ENCODE results near the gene SLC7A5.
A peak's percentile ranks its signal among the peaks of the same experiment; 100 is the strongest.

Gene SLC7A5

DNA sequence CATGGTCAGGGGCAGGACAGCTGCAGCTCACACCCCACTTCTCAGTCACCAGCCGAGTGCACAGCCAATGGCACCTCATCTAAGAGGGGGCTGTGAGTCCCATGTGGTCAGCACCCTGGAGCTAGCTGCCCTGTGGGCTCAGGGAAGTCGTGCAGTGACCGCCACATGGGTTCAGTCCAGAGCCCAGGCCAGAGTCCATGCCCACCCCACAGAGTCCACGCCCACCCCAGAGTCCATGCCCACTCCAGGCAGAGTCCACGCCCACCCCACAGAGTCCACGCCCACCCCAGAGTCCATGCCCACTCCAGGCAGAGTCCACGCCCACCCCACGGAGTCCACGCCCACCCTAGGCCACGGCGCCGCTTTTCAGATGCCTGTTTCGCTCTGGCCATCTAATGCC, 24.1 kb downstream of the SLC7A5 start:
- DNase-seq = no peak

DNA sequence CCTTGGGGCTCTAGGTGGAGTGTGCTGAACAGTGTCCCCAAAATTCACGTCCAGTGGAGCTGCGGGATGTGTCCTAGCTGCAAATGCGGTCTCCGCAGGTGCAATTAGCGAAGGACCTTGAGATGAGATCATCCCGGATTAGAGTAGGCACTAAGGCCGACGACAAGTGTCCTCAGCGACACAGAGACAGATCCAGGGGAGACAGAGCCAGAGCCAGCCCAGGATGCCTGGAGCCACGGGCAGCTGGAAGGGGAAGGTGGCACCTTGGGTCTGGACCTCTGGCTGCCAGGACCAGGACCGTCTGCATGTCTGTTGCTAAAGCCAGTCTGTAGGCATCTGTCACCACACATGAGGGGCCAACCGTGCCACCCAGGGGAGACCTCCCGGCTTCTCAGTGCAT, 24.5 kb downstream of the SLC7A5 start:
- no peak for DNase-seq

DNA sequence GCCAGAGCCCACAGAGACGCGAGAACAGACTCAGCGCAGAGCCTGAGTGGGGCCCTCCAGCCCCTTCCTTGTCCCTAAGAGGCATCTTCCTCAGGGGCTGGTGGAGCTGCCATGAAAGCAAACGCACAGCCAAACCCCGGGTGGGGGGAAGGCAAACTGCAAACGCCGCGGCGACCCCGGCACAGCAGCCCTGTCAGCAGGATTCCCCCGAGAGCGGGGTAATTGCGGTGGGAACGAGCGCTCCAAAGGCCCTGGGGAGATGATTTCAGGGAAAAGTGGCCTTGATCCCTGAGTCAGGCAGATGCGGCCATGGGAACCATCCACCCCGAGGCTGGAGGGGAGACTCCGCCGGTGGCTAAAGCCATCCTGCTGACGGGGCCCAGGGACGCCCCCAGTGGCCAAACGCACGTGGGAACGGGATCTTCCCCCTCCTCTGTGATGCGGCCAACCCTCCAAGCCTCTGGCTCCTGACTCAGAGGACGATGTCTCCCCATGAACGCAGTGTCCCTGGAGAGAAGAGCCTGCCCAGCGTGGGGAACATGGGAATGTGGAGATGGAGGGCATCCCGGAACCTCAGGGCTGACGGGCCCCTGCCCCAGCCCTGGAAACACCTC, 25.1 kb downstream of the SLC7A5 start:
- DNase-seq = no peak

DNA sequence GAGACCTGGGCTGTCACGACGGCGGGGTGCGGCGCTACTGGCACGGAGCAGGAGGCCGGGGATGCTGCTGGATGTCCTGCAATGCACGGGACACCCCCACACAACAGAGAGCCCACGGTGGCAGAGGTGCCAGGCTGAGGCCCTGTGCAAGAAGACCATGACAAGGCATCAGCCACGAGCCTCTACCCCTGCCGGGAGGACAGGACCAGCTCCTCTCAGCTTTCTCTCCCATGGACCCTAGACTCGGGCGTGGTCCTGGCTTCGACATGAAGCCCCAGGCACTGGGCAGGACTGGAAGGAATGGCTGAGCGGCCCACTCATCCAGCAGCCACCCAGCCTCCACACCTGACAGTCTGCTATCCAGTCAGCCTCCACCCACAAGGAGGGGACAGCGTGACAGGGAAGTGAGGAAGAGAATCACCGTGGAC, 25.6 kb downstream of the SLC7A5 start:
- no peak for DNase-seq

DNA sequence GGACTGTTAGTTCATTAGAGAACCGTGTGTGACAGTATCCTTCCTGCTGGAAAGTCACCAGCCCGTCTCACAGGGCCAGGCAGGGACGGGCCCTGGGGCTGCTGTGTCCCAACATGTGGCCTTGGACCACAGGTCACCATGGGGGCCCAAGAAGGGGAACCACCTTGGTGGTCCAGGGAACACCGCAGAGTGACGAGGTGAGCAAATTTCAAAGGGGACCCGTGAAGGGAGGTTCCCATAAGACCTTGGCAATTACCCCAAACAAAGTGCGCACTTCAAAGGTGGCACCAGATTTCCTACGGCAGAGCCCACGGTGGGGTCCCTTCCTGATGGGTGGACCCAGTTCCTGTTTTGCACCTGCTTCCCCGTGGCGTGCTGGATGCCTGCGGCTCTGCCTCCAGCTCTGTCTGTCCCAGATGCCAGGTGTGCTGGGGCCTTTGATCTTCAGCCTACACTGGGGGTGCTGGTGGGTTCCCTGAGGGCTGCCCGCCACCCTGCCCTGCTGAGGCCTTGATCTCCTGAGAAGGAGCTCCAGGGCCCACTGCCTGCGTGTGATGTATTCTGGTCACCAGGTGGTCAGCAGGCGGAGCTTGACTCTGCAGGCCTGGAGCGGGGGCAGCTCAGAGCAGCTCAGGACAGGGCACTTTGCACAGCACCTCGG, 27.0 kb downstream of the SLC7A5 start:
- no peak for DNase-seq

DNA sequence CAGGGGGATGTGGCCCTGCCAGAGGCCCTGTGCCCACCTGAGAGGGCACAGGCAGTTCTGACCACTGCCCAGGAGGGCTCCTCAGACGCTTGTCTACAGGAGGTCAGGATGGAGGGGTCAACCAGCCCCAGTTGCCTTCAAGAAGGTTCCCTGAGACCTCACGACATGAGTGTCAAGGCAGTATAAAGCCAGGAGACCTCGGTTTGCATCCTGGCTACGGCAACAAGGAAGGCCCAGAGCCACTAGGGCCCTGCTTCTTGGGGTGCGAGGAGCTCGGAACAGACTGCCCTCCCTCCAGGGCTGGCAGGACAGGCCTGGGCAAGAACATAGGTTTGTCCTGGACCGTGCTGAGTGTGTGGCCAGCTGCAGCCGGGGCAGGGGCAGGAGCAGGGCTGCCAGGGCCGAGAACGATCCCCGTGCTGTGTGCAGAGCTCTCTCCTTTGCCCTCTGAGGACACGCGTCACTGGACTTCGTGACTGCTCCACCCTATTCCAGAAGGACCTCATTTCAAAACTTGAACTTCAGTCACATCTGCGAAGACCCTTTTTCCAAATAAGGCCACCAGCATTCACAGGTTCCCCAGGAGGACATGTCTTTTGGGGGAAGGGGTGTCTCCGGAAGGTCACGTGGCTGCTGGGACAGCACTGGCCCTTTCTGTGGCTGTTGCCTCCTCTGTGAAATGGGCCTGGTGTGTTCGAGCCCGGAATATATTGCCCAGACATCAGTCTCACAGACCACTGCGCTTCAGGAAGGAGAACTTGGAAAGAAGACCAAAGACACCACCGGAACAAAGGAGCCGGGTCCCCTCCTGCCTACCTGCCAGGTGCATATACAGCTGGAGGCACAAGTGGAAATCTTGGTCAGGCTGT, 27.7 kb downstream of the SLC7A5 start:
- no peak for DNase-seq

DNA sequence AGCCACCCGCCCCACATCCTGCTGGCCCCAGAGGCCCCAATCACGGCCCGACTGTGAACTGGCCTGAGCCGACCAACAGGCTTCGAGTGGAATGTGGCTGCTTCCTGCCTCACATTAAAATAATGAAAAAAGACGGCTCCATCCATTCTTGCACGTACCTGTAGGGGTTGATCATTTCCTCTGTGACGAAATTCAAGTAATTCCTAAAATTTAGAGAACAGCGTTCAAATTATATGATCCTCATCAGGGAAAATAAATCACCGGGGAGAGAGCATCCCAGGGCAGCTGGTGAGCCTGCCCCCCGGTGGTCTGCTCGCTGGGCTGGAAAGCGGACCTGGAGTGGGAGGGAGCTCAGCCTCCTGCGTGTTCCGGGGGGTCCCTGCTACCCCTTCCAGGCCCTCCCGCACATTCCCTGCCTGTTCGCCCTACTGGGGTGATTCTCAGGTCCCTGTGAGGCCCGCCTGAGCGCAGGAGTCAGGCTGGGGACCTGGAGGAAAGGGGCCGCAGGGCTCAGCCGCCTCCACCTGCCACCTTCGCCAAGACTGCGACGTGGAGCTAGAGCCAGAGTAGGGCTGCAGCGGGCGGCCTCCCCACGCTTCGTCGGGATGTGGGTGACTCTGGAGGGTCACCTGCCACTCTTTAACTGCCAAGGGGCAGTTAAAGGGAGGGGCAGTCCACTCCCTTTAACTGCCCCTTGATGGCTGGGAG, 28.9 kb downstream of the SLC7A5 start:
- no peak for DNase-seq

DNA sequence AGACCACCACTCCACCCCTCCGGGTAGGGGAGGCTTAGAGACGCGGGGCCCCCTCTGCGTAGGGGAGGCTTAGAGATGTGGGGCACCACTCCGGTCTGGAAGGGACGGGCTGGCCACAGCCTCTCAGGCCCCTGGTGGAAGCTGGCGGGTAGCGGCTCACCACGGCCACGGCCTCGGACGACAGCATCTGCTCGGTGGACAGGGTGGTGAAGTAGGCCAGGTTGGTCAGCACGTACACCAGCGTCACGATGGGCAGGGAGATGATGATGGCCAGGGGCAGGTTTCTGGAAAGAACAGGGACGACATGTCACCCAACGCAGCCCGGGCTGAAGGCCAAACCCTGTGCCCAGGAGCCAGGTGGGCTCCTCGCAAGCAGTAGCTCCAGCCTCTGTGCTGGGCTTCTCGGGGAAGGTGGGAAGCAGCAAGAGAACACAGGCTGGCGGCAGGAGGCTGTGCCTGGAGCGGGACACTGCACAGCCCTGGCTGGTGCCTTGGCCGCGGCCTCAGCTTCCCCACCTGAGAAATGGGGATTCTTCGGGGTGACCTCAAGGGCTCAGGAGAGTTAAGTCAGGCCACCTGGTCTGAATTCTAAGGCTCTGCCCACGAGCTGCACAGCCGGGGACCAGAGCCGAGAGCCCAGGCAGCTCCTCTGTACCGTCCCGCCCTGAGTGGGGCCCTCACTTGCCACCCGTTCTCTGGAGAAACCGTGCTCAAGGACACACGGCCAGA, 29.6 kb downstream of the SLC7A5 start:
- DNase-seq = no peak

DNA sequence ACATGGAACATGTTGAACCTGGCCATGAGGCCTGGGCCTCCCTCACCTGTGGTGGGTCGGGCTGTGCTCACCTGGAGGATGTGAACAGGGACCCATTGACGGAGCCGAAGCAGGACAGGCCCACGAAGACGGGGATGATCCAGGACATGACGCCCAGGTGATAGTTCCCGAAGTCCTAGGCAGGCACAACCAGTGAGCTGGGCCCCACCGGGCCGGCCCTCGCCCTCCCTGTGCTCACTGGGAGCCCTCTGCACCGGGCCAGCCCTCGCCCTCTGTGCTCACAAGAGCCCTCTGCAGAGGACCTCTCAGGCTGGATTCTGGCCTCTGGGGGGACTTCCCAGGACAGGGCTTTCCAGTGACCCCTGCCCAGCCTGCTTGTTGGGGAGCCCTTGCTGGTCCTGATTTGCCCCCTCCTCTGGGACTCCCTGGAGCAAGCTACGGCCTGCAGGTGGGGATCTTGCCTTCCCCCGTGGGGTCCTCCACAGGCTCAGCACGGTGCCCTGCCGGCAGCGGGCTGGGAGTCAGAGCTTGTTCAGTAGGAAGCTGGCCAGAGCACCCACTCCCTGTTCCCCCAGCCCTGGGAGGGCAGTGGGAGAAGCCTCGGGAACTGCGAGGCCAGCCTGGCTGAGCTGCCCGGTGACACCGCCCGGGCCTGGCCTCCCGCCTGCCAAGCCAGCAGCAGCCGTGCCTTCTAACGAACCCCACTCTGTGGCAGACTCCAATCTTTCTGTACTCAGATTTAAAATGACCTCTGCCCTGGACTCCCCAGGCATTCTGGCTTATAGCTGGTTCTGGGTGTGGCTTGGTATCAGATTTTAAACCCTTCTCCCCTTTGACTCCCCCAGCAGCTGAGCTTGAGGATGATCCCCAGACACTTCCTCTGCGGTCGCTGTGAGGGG, 30.4 kb downstream of the SLC7A5 start:
- DNase-seq = no peak

DNA sequence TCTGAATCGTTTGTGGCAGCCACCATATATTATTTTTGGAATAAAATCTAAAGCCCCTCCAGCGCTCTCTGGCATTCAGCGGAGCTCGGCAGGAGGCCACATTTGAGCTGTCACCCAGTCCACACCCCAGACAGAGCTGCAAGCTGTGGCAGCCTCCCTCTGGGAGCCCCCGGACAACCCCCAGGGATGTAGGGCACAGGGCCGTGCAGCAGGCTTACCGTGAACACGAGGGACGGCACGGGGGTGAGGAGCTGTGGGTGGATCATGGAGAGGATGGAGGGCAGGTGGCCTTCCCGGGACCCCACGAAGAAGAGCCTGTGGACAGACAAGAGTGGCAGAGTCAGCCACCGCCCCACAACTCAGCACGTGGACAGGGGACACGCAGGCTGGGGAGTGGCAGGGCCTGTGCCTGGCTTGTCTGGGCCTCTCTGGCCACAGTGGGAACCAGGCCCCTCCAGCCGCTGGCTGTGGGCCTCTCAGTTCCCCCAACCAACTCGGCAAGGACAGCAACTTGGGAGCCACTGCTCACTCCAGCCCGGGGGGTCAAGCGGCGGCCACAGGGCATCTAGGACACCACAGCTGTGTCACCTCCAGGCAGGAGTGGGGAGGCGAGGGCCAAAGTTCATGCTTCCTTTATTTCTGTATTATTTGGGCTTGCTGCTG, 31.5 kb downstream of the SLC7A5 start:
- no peak for DNase-seq

DNA sequence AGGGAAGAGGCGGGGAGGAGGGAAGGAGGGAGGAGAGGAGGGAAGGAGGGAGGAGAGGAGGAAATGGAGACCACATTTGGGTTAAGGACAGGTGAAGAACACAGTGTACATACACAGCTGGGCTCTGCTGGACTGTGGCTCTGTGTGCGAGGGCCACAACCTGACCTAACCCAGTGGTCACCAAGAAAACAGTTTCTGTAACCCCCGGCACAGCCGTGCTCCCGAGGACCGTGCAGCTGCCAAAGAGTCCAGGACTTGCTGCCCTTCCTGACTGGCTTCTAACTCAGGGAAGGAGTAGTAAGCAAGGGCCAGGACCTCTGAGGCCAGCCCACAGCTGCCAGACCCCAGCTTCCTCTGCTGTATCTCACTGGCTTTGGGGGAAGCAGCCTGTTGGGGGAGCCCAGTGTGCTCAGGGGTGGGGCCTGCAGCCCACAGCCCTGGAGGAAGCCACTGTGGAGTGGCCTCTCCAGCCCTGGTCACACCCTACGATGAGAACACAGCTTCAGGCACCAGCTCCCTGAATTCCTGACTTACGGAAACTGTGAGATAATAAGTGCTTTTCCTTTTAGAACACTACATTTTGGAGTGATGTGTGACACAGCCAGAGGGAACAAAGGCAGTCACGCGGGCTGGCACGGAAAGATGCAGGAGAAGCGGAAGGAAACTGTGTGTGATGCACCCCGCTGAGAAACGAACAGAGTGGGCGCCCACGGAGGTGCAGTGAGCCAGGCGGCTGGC, 32.3 kb downstream of the SLC7A5 start:
- DNase-seq = no peak

DNA sequence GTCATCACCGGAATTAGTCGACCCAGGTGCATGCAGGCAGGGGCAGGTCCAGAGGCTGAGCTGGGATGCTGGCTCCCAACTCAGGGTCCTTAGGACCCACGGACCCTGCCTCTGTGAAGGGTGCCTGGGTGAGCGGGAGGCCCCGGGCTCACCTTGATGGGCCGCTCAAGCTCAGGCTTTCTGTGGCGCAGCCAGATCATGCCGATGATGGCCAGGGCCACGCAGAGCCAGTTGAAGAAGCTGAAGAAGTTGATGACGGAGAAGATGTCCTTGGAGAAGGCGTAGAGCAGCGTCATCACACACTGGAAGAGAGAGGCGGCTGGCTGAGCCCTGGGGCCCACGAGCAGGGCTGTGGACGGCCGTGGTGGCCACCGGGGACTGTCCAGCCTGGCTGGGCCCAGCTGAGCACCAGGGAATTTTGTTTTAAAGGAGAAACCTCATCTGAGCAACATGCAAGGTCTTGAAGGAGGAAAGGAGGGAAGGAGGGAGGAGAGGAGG, 32.9 kb downstream of the SLC7A5 start:
- DNase-seq = no peak

DNA sequence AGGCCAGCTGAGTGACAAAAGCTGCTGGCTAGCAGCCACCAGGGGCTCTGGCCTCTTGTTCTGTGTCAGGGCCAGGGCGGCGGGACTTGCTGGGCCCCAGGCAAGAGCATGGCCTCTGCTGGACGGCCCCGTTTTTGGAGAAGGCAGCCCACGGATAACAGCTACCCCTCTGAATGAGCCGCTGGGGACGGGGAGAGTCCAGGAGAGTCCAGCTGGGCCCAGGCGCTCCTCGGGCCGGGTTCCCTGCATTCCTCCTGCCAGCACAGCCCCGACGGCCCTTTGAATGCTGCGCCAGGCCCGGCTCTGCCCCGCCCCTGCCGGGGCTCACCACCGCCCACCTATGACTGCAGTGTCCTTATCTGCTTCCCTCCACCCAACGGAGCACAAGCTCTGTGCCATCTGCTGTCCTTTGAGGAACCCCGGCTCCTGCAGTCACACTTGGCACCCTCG, 33.4 kb downstream of the SLC7A5 start:
- DNase-seq = no peak

DNA sequence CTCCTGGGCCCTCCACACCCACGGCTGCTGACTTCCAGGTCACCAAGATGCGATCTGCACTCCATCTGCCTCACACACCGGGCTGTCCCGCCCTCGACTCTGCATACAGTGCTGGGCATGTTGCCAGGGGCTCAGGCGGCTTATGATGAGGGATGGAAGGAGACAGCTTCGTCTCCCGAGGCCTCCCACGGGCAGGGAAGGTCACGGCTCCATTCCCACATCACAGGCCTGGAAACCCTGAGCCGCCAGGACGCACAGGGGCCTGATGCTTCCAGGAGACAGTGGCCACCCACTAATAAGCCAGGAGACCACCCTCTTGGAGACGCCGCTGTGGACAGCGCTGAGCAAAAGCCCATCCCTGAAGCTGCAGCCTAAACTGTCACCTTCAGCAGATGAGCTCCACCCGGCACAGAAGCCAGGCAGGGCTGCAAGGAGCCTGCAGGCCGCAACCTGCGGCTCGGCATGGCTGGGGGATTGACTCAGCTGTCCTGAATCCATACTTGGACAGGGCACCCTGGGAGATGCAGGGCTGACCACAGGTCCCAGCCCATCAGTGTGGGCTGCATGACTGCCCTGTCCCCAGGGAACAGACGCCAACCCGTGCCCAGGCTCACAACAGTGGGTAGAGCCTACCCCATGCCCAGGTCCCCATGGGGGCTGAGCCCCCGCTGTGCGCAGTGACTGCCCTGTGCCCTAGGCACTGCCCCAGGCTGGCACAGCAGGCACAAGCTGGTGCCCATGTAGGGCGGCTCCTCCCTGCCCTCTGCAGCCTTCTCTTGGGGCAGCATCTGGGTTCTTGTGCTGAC, 34.4 kb downstream of the SLC7A5 start:
- no peak for DNase-seq

DNA sequence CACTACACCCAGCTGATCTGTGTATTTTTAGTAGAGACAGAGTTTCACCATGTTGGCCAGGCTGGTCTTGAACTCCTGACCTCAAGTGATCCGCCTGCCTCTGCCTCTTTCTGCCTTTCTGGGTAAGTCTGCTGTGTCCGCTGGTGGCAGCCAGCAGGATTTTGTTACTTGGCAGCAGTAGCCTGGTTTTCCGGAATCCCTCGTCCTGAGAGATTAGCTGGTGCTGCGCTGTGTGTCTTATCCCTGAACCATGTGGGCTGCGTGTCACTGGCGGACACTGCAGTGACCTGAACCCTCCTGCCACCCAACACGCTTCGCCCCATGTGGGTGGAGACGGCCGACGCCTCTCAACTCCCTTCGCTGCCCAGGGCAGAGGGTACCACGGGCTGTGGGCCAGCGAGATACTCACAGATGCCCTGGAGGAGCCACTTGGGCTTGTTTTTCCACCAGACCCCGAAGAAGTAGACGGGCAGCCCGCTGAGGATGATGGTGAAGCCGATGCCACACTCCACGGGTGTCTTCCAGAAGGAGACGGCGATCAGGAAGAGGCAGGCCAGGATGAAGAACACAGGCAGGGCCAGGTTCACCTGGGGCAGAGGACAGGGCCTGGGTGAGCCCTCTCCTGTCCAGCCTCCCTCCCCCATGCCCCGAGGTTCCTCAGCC, 35.2 kb downstream of the SLC7A5 start:
- no peak for DNase-seq

DNA sequence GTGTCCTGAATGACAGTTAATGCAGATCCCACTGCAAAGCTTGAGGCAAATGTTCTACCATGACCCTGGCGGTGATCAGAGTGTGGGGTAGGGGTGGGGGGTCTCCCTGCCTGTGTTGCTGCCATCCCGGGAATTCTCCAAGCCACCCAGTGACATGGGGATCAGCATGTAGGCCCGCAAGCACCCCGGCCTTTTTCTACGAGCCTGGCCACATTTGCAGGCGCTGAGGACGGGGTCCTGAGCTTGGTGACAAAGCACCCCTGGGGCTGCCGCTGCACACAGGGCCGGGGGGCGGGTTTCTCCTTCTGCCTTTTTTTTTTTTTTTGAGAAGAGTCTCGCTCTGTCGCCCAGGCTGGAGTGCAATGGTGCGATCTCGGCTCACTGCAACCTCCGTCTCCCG, 35.8 kb downstream of the SLC7A5 start:
- no peak for DNase-seq

DNA sequence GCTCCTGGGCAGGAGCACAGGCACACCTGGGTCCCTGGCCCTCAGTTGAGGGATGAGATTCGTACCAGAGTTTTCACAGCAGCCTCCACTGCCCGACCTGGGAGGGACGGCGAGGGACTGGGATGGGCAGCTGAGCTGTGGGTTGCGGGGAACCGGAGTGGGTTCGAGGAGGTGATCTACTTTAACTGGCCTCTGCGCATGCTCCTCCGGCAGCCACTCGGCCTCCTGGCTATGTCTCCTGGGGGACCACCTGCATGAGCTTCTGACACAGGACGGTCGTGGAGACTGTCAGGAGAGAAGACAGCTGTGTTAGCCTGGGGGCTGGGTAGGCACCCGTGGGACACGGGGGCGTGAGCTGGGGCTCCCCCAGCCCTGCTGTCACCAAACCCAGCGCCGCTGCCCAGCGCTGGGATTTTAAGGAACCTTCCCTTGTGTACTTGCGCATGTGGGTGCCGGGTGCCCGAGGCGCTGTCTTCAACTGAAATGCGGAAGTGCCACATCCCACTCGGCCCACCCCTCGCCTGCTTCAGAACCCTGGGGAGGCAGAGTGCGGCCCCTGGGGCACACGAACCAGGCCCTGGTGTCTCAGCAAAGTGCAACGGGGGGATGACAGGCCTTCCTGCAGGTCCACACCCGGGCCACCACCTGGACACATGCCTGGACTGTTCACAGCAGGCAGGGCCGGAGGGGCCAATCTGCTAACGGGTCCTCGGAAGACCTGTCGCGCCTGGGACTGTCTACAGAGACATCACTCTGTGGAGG, 36.4 kb downstream of the SLC7A5 start:
- DNase-seq = peak; percentile 49

DNA sequence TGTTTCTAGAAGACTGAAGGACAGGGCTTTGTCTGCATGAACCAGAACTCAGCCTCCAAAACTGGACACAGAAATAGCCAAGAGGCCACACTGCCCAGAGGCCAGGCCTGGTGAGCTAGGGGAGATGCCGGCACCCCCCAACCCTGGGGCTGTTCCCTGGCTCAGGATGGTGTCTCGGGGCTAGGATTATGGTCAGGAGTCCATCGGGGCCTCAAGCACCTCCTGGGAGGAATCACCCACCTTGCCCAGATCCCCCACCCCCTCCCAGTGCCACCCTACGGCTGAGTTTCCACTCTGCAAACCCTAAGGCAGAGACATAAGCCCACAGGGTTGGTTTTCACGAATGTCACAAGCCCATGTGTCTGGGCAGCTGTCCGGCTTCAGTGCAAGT, 37.2 kb downstream of the SLC7A5 start:
- DNase-seq = no peak
